HG03469 (cell line): Measurements from ENCODE around the gene SRGAP3.

Source experiments
- ATAC-seq: cut with Tn5 transposase; IDR thresholded peaks from one replicate; pipeline ENCODE4 v1.9.1; 2021; ENCODE audit warnings: mild to moderate bottlenecking, moderate library complexity, moderate number of reproducible peaks; ENCODE audit not compliant: unreplicated experiment

Gene SRGAP3

DNA sequence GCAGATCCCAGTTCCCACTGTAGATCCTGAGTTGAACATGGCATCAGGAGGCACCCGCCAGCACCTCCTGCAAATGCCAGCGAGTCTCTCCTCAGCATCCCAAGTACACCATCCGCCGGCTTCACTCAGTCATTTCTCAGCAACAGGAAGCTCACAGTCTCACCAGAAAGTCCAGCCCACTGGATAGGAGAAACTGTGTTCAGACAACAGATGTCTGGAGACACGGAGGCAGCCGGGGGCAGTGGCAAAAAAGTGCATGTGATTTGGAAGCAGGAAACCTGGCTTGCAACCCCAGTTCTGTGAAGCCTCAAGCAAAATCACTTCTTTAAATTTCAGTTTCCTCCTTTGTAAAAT, 68.7 kb downstream of the SRGAP3 start:
- ATAC-seq, result no peak

- peak; percentile 39 for ATAC-seq
Observed at GRCh38 chr3:9179826-9180763, 69.4 kb downstream of the SRGAP3 start.

- no peak for ATAC-seq
Observed at GRCh38 chr3:9178697-9179096, 70.7 kb downstream of the SRGAP3 start.

DNA sequence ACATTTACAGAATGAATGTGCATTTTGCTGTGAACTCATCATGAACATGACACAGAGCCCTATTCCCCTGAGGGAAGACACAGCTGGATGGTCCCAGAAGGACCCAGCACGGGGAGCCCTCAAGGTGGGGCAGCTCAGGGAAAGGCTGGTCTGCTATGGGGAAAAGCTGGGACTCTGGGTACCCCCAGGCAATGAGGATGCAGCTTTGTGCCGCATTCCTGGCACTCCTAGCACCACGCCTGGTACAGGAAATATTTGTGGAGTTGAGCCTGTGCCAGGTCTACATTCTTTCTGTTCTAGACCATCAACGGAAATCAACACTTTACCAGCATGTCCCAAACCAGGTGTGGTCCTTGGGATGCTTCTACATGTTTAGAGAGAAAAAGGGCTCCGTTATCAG, 74.0 kb downstream of the SRGAP3 start:
- ATAC-seq, result no peak

GRCh38 chr3:9173445-9173844, 76.0 kb downstream of the SRGAP3 start:
- ATAC-seq, result no peak

- ATAC-seq, result no peak
Observed at GRCh38 chr3:9172851-9173321, 76.6 kb downstream of the SRGAP3 start.

DNA sequence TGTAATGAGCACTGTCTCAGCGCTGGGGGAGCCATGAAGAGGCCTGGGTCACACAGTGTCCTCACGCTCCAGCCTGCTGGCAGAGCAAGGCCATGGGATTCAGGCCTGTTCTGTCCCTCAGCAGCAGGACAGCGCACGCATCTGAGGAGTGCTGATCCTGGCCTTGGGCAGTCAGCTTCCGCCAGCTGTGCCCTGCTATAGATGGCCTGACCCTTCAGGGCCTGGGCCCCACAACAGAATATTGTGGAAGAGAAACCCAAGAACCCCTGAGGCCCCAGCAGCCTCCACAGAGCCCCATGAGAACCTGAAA, 78.6 kb downstream of the SRGAP3 start:
- no peak for ATAC-seq

DNA sequence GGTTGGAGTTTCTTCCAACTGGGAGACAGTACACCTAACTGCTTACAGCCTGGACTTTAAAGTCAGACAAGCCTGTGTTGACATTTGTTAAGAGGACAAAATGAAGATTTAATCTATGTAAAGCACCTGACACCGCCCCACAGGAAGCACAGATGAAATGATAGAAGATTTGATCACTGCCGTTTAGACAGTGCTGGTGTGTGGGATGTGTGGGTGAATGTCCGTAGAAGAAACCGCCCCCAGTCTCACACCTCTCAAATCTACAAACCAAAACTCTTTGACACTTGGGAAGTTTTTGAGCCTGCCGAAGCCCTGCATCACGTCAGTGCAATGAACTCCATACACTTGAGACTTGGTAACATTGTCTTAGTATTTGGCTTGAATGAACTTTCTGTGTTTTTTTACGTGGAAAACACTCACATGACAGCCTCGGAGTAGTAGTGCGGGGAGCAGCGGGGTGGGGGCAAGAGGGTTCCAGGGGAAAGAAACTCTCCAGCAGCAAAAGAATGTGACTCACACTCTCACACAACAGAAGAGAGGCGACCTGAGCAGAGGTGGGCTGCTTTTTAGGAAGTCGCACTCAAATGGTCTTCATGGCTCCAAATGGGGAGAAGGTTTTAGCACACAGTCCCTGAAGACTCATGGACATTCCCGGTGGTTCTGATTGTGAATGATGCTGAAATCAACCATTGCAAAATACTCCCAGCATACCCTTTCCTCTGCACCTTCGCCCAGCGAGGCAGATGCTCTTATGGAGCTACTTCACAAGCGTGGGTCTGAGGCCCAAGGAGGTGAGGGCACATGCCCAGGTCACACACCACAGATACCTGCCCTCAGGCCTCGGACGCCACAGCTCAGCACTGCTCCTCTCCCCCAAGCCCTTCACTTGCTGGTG, 79.2 kb downstream of the SRGAP3 start:
- ATAC-seq, result no peak

DNA sequence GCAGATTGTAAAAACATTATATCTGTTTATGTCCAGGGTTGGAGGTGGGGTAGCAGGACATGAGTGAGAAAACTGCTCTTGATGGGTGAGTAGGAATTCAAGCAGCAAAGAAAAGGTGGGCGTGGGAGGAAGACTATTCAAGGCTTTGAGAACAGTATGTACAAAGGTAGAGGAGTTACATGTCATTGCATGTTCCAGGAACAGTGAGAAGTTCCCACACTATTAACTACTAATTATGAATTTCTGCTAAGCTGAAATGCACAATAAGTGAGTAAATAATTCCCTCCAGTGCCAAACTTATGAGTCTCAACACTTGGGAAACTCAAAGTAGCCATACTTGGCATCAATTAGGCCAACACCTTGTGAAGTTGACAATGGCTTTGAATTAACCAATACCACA, 80.1 kb downstream of the SRGAP3 start:
- no peak for ATAC-seq

DNA sequence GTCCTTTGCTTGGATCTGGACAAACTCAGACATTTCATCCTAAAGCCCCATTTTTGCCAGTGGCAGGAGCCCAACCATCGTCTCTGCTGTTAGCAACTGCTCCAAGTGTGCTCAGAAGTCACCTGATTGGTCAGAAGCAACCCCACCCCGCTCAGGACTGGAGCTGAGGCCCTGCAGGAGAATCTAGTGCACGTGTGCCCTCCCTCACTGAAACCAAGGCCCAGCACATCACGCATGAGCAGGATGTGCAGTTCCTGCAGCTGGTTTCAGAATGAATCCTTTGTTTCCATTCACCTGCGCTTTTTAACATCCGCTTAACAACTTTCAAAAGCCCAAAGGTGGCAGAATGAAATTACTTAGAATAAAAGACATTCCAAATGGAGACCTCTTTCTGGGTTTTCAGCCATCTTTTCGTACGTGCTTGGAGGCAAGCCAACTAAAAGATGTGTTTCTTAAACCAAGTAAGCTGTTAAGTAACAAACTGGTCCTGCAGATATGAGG, 81.2 kb downstream of the SRGAP3 start:
- ATAC-seq, result peak; percentile 96

DNA sequence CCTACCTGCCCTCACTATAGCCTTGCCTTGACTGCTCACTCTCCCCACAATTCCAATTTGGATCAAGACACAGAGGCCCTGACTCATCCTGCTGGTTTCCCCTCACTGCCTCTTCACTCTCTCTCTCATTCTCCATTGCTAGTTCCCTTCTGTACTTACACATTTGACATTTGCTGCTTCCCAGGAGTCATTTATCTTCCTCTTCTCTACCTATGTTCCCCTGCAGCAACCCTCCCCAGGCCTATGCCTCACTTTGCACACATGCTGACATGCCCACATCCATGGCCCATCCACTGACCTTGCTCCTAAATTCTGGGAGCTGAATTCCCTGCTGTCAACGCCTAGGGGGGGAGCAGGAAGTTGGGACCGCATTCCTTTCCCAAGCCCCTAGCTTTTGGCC, 82.2 kb downstream of the SRGAP3 start:
- no peak for ATAC-seq

DNA sequence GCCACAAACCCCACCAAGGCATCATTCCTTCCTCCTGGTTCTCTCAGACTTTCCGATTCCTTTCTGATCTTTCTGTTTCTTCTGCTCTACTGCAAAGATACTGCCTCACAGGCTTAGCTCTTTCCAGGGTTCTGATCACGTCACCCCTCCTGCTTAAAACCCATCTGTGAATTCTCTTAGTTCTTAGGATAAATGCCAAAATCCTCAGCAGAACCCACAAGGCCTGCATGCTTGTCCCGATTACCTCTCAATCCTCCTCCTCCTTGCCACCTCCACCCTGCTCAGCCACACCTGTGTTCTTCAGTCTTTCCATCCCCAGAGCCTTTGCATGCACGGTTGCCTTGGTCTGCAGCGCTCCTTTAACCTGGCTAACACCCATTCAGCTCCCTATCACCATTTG, 84.0 kb downstream of the SRGAP3 start:
- ATAC-seq, result no peak

GRCh38 chr3:9163289-9163688, 86.2 kb downstream of the SRGAP3 start:
- ATAC-seq, result no peak

DNA sequence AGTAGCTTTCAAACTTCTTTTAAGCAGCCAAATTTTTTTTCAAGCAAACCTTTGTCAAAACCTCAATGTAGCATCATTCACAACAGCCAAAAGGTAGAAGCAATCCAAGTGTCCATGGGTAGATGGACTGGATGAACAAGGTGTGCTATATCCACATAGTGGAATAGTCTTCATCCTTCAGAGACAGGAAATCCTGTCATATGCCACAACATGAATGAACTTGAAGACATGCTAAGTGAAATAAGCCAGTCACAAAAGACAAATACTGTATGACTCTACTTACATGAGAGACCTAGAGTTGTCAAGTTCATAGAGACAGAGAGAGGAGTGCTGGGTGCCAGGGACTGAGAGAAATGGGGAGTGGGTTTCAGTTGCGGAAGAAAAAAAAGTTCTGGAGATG, 87.6 kb downstream of the SRGAP3 start:
- ATAC-seq, result no peak

GRCh38 chr3:9161298-9161697, 88.1 kb downstream of the SRGAP3 start:
- ATAC-seq, result no peak

- ATAC-seq, result no peak
Observed at GRCh38 chr3:9158865-9159630, 90.4 kb downstream of the SRGAP3 start.

DNA sequence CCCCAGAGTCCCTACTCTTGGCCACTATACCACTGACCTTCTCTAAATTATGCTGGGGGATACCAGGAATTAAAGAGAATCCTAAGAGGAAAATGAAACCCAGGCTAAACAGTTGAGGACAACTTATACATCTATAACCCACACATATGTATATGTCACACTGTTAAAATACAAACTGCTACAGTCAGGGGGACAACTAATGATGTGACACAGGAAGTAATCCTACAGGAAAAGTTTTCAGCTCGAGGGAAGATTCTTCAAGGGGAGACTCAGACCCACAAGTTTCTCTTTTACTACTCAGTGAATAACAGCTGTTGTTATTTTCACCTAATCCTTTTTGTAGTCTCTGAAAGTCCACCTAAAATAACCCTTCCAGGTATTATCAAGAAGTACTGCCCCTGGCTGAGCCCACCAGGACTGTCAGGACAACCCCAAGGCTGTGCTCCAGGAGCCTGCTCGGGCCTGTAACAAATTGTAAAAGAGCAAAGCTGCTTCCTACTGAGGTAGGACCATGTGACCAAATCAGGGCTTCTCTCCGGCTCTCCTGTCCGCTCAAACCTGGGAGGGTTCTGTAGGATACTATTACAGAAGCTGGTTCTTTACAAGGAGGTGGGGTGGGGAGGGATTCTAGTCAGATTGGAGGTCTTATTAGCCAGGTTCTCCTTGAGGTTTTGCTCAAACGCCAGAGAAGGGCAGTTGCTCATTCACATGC, 91.6 kb downstream of the SRGAP3 start:
- no peak for ATAC-seq

DNA sequence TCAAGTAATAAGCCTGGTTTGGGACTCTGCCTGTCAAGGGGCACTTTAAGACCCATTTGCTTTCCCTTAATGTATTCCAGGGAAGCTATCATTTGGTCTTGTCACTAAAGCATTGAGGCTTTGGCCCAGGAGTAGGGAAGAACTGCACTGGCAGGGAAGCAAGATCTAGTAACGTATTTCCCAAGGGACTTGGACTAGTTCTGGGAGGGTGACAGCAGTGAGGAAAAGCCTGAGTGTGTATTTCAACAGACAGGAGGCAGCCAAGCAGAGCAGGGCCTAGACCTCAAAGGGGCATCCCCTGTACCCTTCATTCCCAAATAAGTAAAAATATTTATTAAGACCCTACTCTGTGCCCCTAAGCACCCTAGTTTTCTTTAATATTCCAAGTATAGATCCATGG, 92.8 kb downstream of the SRGAP3 start:
- no peak for ATAC-seq

- no peak for ATAC-seq
Observed at GRCh38 chr3:9155028-9155427, 94.4 kb downstream of the SRGAP3 start.

- ATAC-seq, result no peak
Observed at GRCh38 chr3:9153904-9154619, 95.4 kb downstream of the SRGAP3 start.
